ENCODE measurements around the gene RIMS4.

DNA sequence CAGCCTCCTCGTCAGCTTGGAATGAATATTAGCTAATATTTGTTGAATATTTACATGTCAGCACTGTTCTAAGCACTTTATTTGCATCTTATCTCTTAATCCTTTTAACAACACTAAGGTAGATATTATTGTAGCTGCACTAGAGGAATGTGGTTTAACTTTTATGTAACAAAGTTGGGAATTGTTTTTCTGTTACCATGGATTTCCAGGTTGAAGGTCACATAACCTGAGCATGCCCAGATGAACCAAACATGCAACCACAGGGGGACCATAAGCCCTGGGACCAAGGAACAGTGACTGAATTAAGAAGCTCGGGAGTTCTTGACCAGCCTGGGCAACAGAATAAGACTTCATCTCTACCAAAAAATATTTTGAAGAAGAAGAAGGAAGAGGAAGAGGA is 46.1 kb upstream of the RIMS4 start:
- TF ChIP-seq, protein P1, sequence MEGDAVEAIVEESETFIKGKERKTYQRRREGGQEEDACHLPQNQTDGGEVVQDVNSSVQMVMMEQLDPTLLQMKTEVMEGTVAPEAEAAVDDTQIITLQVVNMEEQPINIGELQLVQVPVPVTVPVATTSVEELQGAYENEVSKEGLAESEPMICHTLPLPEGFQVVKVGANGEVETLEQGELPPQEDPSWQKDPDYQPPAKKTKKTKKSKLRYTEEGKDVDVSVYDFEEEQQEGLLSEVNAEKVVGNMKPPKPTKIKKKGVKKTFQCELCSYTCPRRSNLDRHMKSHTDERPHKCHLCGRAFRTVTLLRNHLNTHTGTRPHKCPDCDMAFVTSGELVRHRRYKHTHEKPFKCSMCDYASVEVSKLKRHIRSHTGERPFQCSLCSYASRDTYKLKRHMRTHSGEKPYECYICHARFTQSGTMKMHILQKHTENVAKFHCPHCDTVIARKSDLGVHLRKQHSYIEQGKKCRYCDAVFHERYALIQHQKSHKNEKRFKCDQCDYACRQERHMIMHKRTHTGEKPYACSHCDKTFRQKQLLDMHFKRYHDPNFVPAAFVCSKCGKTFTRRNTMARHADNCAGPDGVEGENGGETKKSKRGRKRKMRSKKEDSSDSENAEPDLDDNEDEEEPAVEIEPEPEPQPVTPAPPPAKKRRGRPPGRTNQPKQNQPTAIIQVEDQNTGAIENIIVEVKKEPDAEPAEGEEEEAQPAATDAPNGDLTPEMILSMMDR (IDR thresholded peaks at IDR 0.05; ENCODE audit: low read depth, low read length, poor library complexity, severe bottlenecking) = no peak
- no peak for TF ChIP-seq EZH2phosphoT487 (IDR thresholded peaks at IDR 0.05; ENCODE audit: borderline replicate concordance, low read length)

All from DOHH2 (cell line).